GM13977 (cell line): Measurements from ENCODE around the gene MAPK1.
"Not testable (repeated sequence)": the region's sequence is repeated elsewhere in the genome, so short reads cannot be mapped to it uniquely, and the experiment has no call there.

ENCODE experiments used
- DNase-seq: peaks from one replicate; pipeline ENCODE4 v3.0.0; 2012; ENCODE audit warnings: low spot score
- in situ Hi-C: fragments of 300-500 bp; cut with MboI; formaldehyde crosslinking; loops from one replicate; pipeline ENCODE4 v1.12.0; 2022; ENCODE audit warnings: low sequenced_read_pairs, low pct_unique_long_range_greater_than_20kb, mixed read lengths, inconsistent platforms; ENCODE audit not compliant: unreplicated experiment
- TF ChIP-seq, protein P1 (sequence below): IDR thresholded peaks from 2 replicates; pipeline ENCODE4 v1.5.1; 2012; ENCODE audit warnings: mild to moderate bottlenecking, control low read depth; ENCODE audit not compliant: insufficient read depth; ENCODE audit errors: extremely low read depth, missing control alignments

MAPK1 gene

DNA sequence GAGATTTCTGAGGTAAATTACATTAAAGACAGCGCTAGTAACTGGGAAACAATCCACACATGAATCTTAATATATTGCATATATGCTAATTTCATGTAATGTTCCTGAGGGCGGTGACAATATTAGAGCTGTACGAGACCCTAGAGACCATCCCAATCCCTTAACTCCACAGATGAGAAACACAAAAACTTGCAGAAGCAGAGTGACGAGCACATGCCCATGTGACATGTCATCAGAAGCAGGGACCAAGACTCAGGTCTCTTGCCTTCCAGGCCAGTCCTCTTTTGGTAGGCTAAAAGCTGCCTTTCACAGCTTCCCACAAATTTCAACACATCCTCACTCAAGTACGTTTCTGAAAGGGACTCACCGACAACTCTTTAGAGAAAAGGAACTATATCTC is 11.8 kb downstream of the MAPK1 start:
- DNase-seq = no peak
- in situ Hi-C loops = no loop called here
- TF ChIP-seq, protein P1, sequence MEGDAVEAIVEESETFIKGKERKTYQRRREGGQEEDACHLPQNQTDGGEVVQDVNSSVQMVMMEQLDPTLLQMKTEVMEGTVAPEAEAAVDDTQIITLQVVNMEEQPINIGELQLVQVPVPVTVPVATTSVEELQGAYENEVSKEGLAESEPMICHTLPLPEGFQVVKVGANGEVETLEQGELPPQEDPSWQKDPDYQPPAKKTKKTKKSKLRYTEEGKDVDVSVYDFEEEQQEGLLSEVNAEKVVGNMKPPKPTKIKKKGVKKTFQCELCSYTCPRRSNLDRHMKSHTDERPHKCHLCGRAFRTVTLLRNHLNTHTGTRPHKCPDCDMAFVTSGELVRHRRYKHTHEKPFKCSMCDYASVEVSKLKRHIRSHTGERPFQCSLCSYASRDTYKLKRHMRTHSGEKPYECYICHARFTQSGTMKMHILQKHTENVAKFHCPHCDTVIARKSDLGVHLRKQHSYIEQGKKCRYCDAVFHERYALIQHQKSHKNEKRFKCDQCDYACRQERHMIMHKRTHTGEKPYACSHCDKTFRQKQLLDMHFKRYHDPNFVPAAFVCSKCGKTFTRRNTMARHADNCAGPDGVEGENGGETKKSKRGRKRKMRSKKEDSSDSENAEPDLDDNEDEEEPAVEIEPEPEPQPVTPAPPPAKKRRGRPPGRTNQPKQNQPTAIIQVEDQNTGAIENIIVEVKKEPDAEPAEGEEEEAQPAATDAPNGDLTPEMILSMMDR = no peak

DNA sequence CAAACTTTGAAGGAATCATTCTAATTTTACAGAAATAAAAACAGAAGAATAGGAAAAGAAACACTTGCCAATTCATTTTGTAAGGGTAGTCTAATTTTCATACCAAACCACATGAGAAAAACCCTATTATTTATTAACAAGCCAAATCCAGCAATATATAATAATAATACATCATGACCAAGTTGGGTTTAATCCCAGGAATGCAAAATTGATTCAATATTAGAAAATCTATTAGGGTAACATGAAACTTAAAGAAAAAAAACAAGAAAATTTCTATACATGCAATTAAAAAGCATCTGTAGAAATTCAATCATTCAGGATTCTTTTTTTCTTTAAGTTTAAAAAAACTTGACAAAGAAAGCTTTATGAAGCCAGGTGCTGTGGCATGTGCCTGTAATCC is 16.8 kb downstream of the MAPK1 start:
- DNase-seq = no peak
- TF ChIP-seq, protein P1 = no peak
- in situ Hi-C loops = no loop called here

DNA sequence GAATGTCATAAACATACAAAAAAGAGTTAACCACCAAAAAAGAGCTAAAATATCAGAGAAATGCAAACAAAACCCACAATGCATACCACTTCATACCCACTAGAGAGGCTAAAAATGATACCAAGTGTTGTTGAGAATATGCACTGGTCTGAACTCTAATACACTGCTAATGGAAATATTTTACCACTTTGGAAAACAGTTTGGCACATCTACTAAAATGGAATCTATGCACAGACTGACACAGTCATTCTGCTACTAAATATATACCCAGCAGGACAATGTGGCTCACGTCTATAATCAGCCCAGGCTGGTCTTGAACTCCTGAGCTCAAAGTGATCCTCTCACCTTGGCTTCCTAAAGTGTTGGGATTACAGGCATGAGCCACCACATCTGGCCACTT is 18.0 kb downstream of the MAPK1 start:
- no peak for DNase-seq
- TF ChIP-seq, protein P1 = no peak
- in situ Hi-C loops = no loop called here

DNA sequence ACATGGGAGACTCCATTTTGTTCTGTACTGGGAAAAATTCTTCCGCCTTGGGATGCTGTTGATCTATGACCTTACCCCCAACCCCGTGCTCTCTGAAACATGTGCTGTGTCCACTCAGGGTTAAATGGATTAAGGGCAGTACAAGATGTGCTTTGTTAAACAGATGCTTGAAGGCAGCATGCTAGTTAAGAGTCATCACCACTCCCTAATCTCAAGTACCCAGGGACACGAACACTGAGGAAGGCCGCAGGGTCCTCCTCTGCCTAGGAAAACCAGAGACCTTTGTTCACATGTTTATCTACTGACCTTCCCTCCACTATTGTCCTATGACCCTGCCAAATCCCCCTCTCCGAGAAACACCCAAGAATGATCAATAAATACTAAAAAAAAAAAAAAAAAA is 19.4 kb downstream of the MAPK1 start:
- in situ Hi-C loops, DNase-seq: not testable (repeated sequence)

DNA sequence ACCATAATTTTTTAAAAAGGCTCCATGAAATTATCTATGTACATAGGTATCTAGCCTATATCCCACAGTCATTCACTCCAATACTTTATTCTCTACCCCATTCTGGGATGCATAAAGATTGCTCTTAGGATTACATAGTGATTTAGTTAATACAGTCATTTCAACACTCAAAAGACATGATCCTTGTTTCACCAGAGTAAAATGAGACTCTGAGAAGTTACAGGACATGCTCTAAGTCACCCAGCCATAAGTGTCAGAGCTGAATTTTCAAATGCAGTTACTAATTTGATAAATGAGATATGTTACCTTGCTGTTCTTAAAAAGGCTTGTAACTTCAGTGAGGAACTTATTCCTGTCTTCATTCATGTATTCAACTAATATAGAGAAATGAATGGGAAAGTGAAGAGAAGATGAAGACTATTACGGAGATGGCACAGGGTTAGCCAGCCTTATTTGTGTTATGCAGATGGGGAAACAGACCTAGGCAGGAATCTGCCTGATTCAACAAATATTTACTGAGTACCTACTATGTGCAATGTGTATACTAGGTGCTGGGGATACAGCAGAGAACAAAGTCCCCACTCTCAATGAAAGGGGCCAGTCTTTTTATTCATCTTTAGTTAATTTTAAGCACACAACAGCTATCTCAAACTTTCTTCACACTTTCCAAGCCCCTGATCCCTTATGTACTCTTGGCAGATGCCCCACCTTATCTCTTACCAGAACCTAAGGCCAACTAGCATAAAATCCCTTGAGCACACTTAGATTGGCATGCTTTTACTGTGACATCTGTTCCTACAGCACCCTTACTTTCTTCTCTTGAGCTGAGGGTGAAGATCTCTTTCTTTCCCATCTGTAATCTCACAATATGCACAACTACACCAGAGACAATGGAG is 21.6 kb downstream of the MAPK1 start:
- no peak for DNase-seq
- in situ Hi-C loops = no loop called here
- TF ChIP-seq, protein P1 = no peak

DNA sequence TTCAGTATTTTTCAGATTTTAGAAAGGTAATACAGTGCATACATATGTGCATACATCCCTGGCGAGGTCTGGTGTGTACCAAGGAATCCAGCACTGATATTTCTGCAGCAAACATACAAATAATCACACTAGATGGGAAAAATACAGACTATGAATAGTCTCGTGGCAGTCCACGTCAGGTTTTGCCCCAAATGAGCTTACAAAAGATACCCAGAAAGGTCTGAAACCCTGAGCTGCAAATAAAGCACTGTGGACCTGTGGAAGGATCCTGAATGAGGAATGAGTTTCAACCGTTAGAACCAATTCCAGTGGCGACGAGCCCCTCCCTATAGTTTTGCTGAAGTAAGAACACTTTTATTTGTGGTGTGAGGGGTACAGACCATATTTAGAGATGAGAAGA is 24.5 kb downstream of the MAPK1 start:
- DNase-seq = no peak
- in situ Hi-C loops = no loop called here
- TF ChIP-seq, protein P1 = no peak

DNA sequence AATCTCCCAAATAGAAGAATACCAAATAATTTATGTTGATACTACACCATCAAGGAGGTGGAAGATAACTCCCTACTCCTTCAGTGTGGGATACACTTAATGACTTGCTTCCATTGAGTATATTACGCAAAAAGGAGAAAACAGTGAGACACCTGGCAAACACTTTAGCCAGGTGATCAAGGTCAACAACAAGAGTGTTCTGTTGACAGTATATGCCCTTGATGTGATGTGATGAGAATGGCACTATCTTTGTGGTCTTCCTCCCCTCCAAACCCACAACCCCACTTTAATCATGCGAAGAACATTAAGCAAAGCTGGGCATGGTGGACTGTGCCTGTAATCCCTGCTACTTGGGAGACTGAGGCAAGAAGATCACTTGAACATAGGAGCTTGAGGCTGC is 26.0 kb downstream of the MAPK1 start:
- no peak for DNase-seq
- TF ChIP-seq, protein P1 = no peak
- in situ Hi-C loops = no loop called here
